WTC11 (cell line): Measurements from ENCODE around the gene LSM3. TPM values are rescaled to one million over a fixed set of nuclear protein-coding genes. Genes with fewer than 3 reads are reported as not detected.

ENCODE experiments used
- ATAC-seq: fragments of 200-7000 bp; cut with Tn5 transposase; 2 replicates; pipeline ENCODE4 v1.10.0; 2021; ENCODE audit warnings: mild to moderate bottlenecking, moderate library complexity
- CTCF ChIA-PET: fragments of 300-600 bp; sonication (Branson Sonifier 250); formaldehyde crosslinking; loops from one replicate; lab custom pipeline; 2021; ENCODE audit warnings: antibody characterized with exemption; lab: Charles Lee
- POLR2A ChIA-PET: fragments of 350-600 bp; sonication (Branson Sonifier 250); formaldehyde crosslinking; loops from one replicate; lab custom pipeline; 2021; ENCODE audit warnings: antibody characterized with exemption; lab: Charles Lee
- DNase-seq: peaks from one replicate; pipeline ENCODE4 v3.0.0; 2021; ENCODE audit warnings: low spot score
- H3K27ac Mint-ChIP-seq: 2 replicates; pipeline ENCODE4 v1.8.0; 2021; ENCODE audit warnings: mixed read lengths
- H3K27me3 Mint-ChIP-seq: 2 replicates; pipeline ENCODE4 v1.8.0; 2021; ENCODE audit warnings: low read depth, mild to moderate bottlenecking, moderate library complexity, mixed read lengths
- H3K36me3 Mint-ChIP-seq: 2 replicates; pipeline ENCODE4 v1.8.0; 2021; ENCODE audit warnings: mixed read lengths
- H3K4me1 Mint-ChIP-seq: 2 replicates; pipeline ENCODE4 v1.8.0; 2022; ENCODE audit warnings: mixed read lengths
- H3K4me3 Mint-ChIP-seq: 2 replicates; pipeline ENCODE4 v1.8.0; 2021; ENCODE audit warnings: mild to moderate bottlenecking, moderate library complexity, mixed read lengths
- H3K9me3 Mint-ChIP-seq: 2 replicates; pipeline ENCODE4 v1.8.0; 2021; ENCODE audit warnings: mixed read lengths
- CBFB ChIP-seq: sonication (generic); formaldehyde crosslinking; IDR thresholded peaks from 2 replicates; pipeline ENCODE4 v1.8.1; 2022; ENCODE audit warnings: mild to moderate bottlenecking, low read depth, missing genetic modification reagents
- CREM ChIP-seq: sonication (generic); formaldehyde crosslinking; IDR thresholded peaks from 2 replicates; pipeline ENCODE4 v1.8.1; 2022; ENCODE audit warnings: mild to moderate bottlenecking, missing genetic modification reagents, moderate library complexity
- EMX1 ChIP-seq: fragments of 250-450 bp; sonication (Bioruptor Pico); IDR thresholded peaks from 2 replicates; pipeline ENCODE4 v1.8.0; 2021; ENCODE audit warnings: mild to moderate bottlenecking
- FOXJ3 ChIP-seq: sonication (generic); formaldehyde crosslinking; IDR thresholded peaks from 2 replicates; pipeline ENCODE4 v1.9.0; 2021; ENCODE audit warnings: missing genetic modification reagents, mild to moderate bottlenecking, borderline replicate concordance
- OVOL2 ChIP-seq: fragments of 250-450 bp; sonication (Bioruptor Pico); IDR thresholded peaks from 2 replicates; pipeline ENCODE4 v1.9.0; 2021; ENCODE audit warnings: mild to moderate bottlenecking, borderline replicate concordance
- RELA ChIP-seq: sonication (generic); formaldehyde crosslinking; IDR thresholded peaks from 2 replicates; pipeline ENCODE4 v1.8.1; 2022; ENCODE audit warnings: missing genetic modification reagents, mild to moderate bottlenecking, borderline replicate concordance
- SOX15 ChIP-seq: fragments of 250-450 bp; sonication (Bioruptor Pico); IDR thresholded peaks from 2 replicates; pipeline ENCODE4 v1.9.0; 2021; ENCODE audit warnings: mild to moderate bottlenecking
- TCF7 ChIP-seq: sonication (generic); formaldehyde crosslinking; IDR thresholded peaks from 2 replicates; pipeline ENCODE4 v1.8.0; 2022; ENCODE audit warnings: mild to moderate bottlenecking, low read depth, missing genetic modification reagents, moderate library complexity
- TEAD4 ChIP-seq: sonication (generic); formaldehyde crosslinking; IDR thresholded peaks from 2 replicates; pipeline ENCODE4 v1.8.0; 2022; ENCODE audit warnings: mild to moderate bottlenecking, missing genetic modification reagents
- ZBTB21 ChIP-seq: sonication (generic); formaldehyde crosslinking; IDR thresholded peaks from 2 replicates; pipeline ENCODE4 v1.8.1; 2023; ENCODE audit warnings: mild to moderate bottlenecking, missing genetic modification reagents, borderline replicate concordance
- ZNF121 ChIP-seq: sonication (generic); formaldehyde crosslinking; IDR thresholded peaks from 2 replicates; pipeline ENCODE4 v1.8.0; 2023; ENCODE audit warnings: missing genetic modification reagents
- ZNF138 ChIP-seq: sonication (generic); formaldehyde crosslinking; conservative IDR thresholded peaks from 2 replicates; pipeline ENCODE4 v1.8.1; 2022; ENCODE audit warnings: mild to moderate bottlenecking, moderate library complexity, missing genetic modification reagents
- ZNF219 ChIP-seq: sonication (generic); formaldehyde crosslinking; IDR thresholded peaks from 2 replicates; pipeline ENCODE4 v1.8.0; 2023; ENCODE audit warnings: missing genetic modification reagents, mild to moderate bottlenecking, borderline replicate concordance
- ZNF232 ChIP-seq: sonication (generic); formaldehyde crosslinking; IDR thresholded peaks from 2 replicates; pipeline ENCODE4 v1.8.0; 2022; ENCODE audit warnings: mild to moderate bottlenecking, missing genetic modification reagents
- ZNF396 ChIP-seq: fragments of 250-450 bp; sonication (Bioruptor Pico); IDR thresholded peaks from 2 replicates; pipeline ENCODE4 v1.8.0; 2021; ENCODE audit warnings: mild to moderate bottlenecking, moderate library complexity, borderline replicate concordance
- ZNF416 ChIP-seq: fragments of 250-450 bp; sonication (Bioruptor Pico); IDR thresholded peaks from 2 replicates; pipeline ENCODE4 v1.9.0; 2021; ENCODE audit warnings: mild to moderate bottlenecking, inconsistent platforms
- total RNA-seq: library from RNA; stranded (reverse); gene quantifications from 3 replicates; pipeline ENCODE4 v1.2.3, GENCODE V29; 2021
- TF ChIP-seq, protein P1 (sequence below): fragments of 250-450 bp; sonication (Bioruptor Pico); IDR thresholded peaks from 2 replicates; pipeline ENCODE4 v1.9.0; 2021; ENCODE audit warnings: mild to moderate bottlenecking
- TF ChIP-seq, protein P2 (sequence below): sonication (generic); formaldehyde crosslinking; IDR thresholded peaks from 2 replicates; pipeline ENCODE4 v1.8.0; 2022; ENCODE audit warnings: mild to moderate bottlenecking, missing genetic modification reagents
- TF ChIP-seq, protein P3 (sequence below): sonication (generic); formaldehyde crosslinking; conservative IDR thresholded peaks from 2 replicates; pipeline ENCODE4 v1.8.1; 2022; ENCODE audit warnings: mild to moderate bottlenecking, missing genetic modification reagents
- TF ChIP-seq, protein P4 (sequence below): sonication (generic); formaldehyde crosslinking; IDR thresholded peaks from 2 replicates; pipeline ENCODE4 v1.8.0; 2023; ENCODE audit warnings: mild to moderate bottlenecking, missing genetic modification reagents
- TF ChIP-seq, protein P5 (sequence below): sonication (generic); formaldehyde crosslinking; IDR thresholded peaks from 2 replicates; pipeline ENCODE4 v1.8.1; 2023; ENCODE audit warnings: mild to moderate bottlenecking, missing genetic modification reagents
- TF ChIP-seq, protein P6 (sequence below): fragments of 250-450 bp; sonication (Bioruptor Pico); IDR thresholded peaks from 2 replicates; pipeline ENCODE4 v1.9.0; 2021; ENCODE audit warnings: moderate library complexity, mild to moderate bottlenecking, inconsistent platforms, borderline replicate concordance
- TF ChIP-seq, protein P7 (sequence below): fragments of 200-600 bp; IDR thresholded peaks from 2 replicates; pipeline ENCODE4 v1.8.0; 2022; ENCODE audit warnings: antibody characterized with exemption
- TF ChIP-seq, protein P8 (sequence below): sonication (generic); formaldehyde crosslinking; conservative IDR thresholded peaks from 2 replicates; pipeline ENCODE4 v1.8.1; 2023; ENCODE audit warnings: mild to moderate bottlenecking, low read depth, missing genetic modification reagents, moderate library complexity

Gene LSM3
- total RNA-seq, 1 experiment from 2014 or later, result 21.4 TPM

DNA sequence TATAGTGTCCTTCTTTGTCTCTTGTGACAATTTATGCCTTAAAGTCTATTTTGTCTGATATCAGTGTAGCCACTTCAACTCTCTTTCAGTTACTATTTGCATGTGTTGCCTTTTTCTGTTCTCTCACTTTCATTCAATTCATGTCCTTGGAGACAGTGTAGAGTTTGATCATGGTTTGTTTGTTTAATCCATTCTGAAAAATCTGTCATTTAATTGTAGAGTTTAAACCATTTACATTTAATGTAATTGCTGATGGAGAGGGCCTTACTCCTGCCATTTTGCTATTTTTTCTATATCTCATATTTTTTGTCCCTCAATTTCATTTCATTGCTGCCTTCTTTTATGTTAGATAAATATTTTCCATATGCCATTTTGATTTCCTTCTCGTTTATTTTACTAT, 42.3 kb downstream of the LSM3 start:
- peaks cover 11% of the 10 kb centered on the region for H3K36me3 Mint-ChIP-seq
- TF ChIP-seq ZNF232 (CRISPR knock-in tag), result no peak
- TF ChIP-seq TCF7 (CRISPR knock-in tag), result no peak
- TF ChIP-seq, protein P1, sequence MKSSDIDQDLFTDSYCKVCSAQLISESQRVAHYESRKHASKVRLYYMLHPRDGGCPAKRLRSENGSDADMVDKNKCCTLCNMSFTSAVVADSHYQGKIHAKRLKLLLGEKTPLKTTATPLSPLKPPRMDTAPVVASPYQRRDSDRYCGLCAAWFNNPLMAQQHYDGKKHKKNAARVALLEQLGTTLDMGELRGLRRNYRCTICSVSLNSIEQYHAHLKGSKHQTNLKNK (CRISPR knock-in tag), result no peak
- TF ChIP-seq, protein P2, sequence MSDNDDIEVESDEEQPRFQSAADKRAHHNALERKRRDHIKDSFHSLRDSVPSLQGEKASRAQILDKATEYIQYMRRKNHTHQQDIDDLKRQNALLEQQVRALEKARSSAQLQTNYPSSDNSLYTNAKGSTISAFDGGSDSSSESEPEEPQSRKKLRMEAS (CRISPR knock-in tag), result no peak
- TF ChIP-seq, protein P3, sequence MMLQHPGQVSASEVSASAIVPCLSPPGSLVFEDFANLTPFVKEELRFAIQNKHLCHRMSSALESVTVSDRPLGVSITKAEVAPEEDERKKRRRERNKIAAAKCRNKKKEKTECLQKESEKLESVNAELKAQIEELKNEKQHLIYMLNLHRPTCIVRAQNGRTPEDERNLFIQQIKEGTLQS (CRISPR knock-in tag), result no peak
- TF ChIP-seq ZNF138 (CRISPR knock-in tag), result no peak
- TF ChIP-seq, protein P4, sequence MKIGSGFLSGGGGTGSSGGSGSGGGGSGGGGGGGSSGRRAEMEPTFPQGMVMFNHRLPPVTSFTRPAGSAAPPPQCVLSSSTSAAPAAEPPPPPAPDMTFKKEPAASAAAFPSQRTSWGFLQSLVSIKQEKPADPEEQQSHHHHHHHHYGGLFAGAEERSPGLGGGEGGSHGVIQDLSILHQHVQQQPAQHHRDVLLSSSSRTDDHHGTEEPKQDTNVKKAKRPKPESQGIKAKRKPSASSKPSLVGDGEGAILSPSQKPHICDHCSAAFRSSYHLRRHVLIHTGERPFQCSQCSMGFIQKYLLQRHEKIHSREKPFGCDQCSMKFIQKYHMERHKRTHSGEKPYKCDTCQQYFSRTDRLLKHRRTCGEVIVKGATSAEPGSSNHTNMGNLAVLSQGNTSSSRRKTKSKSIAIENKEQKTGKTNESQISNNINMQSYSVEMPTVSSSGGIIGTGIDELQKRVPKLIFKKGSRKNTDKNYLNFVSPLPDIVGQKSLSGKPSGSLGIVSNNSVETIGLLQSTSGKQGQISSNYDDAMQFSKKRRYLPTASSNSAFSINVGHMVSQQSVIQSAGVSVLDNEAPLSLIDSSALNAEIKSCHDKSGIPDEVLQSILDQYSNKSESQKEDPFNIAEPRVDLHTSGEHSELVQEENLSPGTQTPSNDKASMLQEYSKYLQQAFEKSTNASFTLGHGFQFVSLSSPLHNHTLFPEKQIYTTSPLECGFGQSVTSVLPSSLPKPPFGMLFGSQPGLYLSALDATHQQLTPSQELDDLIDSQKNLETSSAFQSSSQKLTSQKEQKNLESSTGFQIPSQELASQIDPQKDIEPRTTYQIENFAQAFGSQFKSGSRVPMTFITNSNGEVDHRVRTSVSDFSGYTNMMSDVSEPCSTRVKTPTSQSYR (CRISPR knock-in tag), result no peak
- no peak for TF ChIP-seq CBFB (CRISPR knock-in tag)
- TF ChIP-seq CREM, result no peak
- TF ChIP-seq ZBTB21 (CRISPR knock-in tag), result no peak
- TF ChIP-seq, protein P5, sequence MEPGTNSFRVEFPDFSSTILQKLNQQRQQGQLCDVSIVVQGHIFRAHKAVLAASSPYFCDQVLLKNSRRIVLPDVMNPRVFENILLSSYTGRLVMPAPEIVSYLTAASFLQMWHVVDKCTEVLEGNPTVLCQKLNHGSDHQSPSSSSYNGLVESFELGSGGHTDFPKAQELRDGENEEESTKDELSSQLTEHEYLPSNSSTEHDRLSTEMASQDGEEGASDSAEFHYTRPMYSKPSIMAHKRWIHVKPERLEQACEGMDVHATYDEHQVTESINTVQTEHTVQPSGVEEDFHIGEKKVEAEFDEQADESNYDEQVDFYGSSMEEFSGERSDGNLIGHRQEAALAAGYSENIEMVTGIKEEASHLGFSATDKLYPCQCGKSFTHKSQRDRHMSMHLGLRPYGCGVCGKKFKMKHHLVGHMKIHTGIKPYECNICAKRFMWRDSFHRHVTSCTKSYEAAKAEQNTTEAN, result no peak
- TF ChIP-seq ZNF416, result no peak
- TF ChIP-seq, protein P6, sequence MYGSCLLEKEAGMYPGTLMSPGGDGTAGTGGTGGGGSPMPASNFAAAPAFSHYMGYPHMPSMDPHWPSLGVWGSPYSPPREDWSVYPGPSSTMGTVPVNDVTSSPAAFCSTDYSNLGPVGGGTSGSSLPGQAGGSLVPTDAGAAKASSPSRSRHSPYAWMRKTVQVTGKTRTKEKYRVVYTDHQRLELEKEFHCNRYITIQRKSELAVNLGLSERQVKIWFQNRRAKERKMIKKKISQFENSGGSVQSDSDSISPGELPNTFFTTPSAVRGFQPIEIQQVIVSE (CRISPR knock-in tag), result no peak
- TF ChIP-seq, protein P7, sequence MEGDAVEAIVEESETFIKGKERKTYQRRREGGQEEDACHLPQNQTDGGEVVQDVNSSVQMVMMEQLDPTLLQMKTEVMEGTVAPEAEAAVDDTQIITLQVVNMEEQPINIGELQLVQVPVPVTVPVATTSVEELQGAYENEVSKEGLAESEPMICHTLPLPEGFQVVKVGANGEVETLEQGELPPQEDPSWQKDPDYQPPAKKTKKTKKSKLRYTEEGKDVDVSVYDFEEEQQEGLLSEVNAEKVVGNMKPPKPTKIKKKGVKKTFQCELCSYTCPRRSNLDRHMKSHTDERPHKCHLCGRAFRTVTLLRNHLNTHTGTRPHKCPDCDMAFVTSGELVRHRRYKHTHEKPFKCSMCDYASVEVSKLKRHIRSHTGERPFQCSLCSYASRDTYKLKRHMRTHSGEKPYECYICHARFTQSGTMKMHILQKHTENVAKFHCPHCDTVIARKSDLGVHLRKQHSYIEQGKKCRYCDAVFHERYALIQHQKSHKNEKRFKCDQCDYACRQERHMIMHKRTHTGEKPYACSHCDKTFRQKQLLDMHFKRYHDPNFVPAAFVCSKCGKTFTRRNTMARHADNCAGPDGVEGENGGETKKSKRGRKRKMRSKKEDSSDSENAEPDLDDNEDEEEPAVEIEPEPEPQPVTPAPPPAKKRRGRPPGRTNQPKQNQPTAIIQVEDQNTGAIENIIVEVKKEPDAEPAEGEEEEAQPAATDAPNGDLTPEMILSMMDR, result no peak
- no peak for TF ChIP-seq RELA (CRISPR knock-in tag)
- TF ChIP-seq TEAD4 (CRISPR knock-in tag), result no peak
- no peak for TF ChIP-seq EMX1 (CRISPR knock-in tag)
- no peak overlapping the region for H3K27ac Mint-ChIP-seq
- CTCF ChIA-PET, result no interaction called here
- H3K4me3 Mint-ChIP-seq, result no peak overlapping the region
- peaks cover 7% of the 10 kb centered on the region; the same call in 1 of the 2 replicates for H3K27me3 Mint-ChIP-seq
- peaks cover 14% of the 10 kb centered on the region for H3K4me1 Mint-ChIP-seq
- no peak for DNase-seq
- POLR2A ChIA-PET, result no interaction called here
- no peak for ATAC-seq
- peaks cover 40% of the 10 kb centered on the region for H3K9me3 Mint-ChIP-seq

DNA sequence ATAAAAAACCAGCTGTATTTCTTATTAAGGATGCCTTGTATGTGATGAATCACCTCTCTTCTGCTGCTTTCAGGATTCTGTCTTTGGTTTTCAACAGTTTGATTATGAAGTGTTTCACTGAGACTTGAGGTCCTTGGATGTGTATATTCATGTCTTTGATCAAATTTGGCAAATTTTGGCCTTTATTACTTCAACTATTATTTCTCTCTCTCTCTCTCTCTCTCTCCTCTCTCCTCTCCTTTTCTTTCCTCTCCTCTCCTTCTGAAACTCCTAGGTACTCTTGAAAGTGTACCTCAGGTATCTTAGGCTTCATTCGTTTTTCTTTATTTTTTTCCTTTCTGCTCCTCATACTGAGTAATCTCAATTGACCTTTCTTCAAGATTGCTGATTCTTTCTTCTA, 43.3 kb downstream of the LSM3 start:
- CTCF ChIA-PET, result interaction anchor here (3.7 kb wide), 1 partner anchor 18 kb away, joined by 15 read pairs; no protein-coding TSS in a partner anchor
- ATAC-seq (no peak), DNase-seq (no peak)
- POLR2A ChIA-PET, result no interaction called here
- Mint-ChIP-seq H3K9me3 (peaks cover 36% of the 10 kb centered on the region), H3K36me3 (peaks cover 11% of the 10 kb centered on the region), H3K4me1 (peaks cover 18% of the 10 kb centered on the region), H3K27ac (no peak overlapping the region), H3K27me3 (peaks cover 7% of the 10 kb centered on the region; the same call in 1 of the 2 replicates), H3K4me3 (no peak overlapping the region)
- TF ChIP-seq OVOL2 (no peak), SOX15 (CRISPR knock-in tag) (no peak), FOXJ3 (no peak), ZNF121 (CRISPR knock-in tag) (no peak), ZNF396 (CRISPR knock-in tag) (no peak), TCF7 (CRISPR knock-in tag) (no peak), ZNF219 (CRISPR knock-in tag) (no peak)
- TF ChIP-seq, protein P6 (CRISPR knock-in tag), result no peak
- TF ChIP-seq, protein P8, sequence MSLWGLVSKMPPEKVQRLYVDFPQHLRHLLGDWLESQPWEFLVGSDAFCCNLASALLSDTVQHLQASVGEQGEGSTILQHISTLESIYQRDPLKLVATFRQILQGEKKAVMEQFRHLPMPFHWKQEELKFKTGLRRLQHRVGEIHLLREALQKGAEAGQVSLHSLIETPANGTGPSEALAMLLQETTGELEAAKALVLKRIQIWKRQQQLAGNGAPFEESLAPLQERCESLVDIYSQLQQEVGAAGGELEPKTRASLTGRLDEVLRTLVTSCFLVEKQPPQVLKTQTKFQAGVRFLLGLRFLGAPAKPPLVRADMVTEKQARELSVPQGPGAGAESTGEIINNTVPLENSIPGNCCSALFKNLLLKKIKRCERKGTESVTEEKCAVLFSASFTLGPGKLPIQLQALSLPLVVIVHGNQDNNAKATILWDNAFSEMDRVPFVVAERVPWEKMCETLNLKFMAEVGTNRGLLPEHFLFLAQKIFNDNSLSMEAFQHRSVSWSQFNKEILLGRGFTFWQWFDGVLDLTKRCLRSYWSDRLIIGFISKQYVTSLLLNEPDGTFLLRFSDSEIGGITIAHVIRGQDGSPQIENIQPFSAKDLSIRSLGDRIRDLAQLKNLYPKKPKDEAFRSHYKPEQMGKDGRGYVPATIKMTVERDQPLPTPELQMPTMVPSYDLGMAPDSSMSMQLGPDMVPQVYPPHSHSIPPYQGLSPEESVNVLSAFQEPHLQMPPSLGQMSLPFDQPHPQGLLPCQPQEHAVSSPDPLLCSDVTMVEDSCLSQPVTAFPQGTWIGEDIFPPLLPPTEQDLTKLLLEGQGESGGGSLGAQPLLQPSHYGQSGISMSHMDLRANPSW (CRISPR knock-in tag), result no peak
